ENCODE results near the gene CFI. TPM values are rescaled to one million over a fixed set of nuclear protein-coding genes. Genes with fewer than 3 reads are reported as not detected.

CFI gene
- total and polyA plus RNA-seq, 2 of the 4 experiments (the other 2 are of a cell fraction) = 0.12 to 0.18 TPM

Other genes with a start within 250 kb of the CFI start
- 20.4 and 21.4 TPM in 2 replicates for gene MCUB, start 241.8 kb downstream of the CFI start, total RNA-seq (2012; rRNA removed)
- 18.5 and 22.9 TPM in 2 replicates for gene MCUB, start 241.8 kb downstream of the CFI start, polyA plus RNA-seq (2012; rRNA removed)
- 44.1 and 45.0 TPM in 2 replicates for gene CASP6, start 98.6 kb downstream of the CFI start, total RNA-seq (2012; rRNA removed)
- gene CASP6, start 98.6 kb downstream of the CFI start, polyA plus RNA-seq (2012; rRNA removed) = 19.8 and 25.0 TPM in 2 replicates
- gene PLA2G12A, start 71.9 kb downstream of the CFI start, total RNA-seq (2012; rRNA removed) = 8.9 and 17.4 TPM in 2 replicates
- gene PLA2G12A, start 71.9 kb downstream of the CFI start, polyA plus RNA-seq (2012; rRNA removed) = 10.3 and 12.0 TPM in 2 replicates
- gene GAR1, start 13.8 kb upstream of the CFI start, total RNA-seq (2012; rRNA removed) = 1.1 and 4.4 TPM in 2 replicates
- 18.2 and 22.0 TPM in 2 replicates for gene GAR1, start 13.8 kb upstream of the CFI start, polyA plus RNA-seq (2012; rRNA removed)
- not detected in 2 replicates for gene RRH, start 26.0 kb upstream of the CFI start, total RNA-seq (2012; rRNA removed)
- gene RRH, start 26.0 kb upstream of the CFI start, polyA plus RNA-seq (2012; rRNA removed) = 0.05 and 0.11 TPM in 2 replicates
- not detected in 2 replicates for gene LRIT3, start 46.1 kb upstream of the CFI start, total RNA-seq (2012; rRNA removed)
- 0.02 TPM in 1 of 2 replicates, not detected in the other for gene LRIT3, start 46.1 kb upstream of the CFI start, polyA plus RNA-seq (2012; rRNA removed)
- 2.2 and 4.2 TPM in 2 replicates for gene EGF, start 110.9 kb upstream of the CFI start, total RNA-seq (2012; rRNA removed)
- 1.7 TPM in 2 replicates for gene EGF, start 110.9 kb upstream of the CFI start, polyA plus RNA-seq (2012; rRNA removed)